Lung microvascular endothelial cell (primary cell): Measurements from ENCODE around the gene SLC35F3. TPM values are rescaled to one million over a fixed set of nuclear protein-coding genes. Genes with fewer than 3 reads are reported as not detected.
"Not testable (repeated sequence)": the region's sequence is repeated elsewhere in the genome, so short reads cannot be mapped to it uniquely, and the experiment has no call there.

Experiments used
- DNase-seq, 2 donors: peaks; one replicate each; pipeline versions ENCODE4 v3.0.0 to v3.0.0-alpha.2; 2010; ENCODE audit warnings: low read depth in 2 of 2
- total RNA-seq: library from RNA; depleted of rRNA; stranded (reverse); fragments of >200 nt; gene quantifications from 2 replicates; pipeline ENCODE4 v1.2.1, GENCODE V29; 2014

The SLC35F3 gene
- not detected in 2 replicates for total RNA-seq

DNA sequence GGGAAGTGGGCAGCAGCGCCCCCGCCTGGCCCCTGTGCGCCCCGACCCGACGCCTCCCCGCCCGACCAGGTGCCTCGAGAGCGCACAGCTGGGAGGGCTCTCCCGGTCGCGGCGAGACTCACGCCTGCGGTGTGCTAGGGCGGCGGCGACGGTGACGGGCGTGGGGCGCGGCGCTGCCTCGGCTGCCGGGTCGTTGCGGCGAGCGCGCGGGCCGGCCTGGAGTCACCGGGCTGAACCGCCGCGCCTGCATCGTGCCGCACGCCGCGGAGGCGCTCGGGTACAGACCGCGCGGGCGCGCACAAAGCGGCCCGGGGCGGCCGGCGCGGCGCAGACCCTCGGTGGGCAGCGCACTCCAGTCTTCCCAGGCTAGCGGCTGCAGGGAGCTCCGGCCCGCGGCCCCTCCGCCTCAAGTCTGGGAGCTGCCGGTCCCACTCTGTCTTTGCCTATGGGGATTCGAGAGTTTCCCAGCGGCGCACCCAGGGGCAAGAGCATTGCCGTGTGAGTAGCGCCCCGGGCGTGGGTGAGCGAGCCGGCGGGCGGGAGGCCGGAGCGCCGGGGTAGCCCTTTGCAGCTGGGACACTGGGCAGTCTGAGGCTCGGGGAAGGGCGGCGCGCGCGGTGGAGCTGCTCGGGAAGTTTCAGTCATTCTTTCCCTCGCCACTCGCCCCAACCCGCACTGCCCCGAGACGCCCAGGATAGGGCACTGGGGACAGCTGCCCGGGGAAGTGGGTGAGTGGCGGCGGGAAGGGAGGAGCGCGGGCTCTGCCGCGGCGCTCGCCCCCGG is at the start of gene SLC35F3:
Gene SLC35F3 (plus strand): TSS at position 44 of the 783 bp plus-strand sequence.
- no peak for DNase-seq

DNA sequence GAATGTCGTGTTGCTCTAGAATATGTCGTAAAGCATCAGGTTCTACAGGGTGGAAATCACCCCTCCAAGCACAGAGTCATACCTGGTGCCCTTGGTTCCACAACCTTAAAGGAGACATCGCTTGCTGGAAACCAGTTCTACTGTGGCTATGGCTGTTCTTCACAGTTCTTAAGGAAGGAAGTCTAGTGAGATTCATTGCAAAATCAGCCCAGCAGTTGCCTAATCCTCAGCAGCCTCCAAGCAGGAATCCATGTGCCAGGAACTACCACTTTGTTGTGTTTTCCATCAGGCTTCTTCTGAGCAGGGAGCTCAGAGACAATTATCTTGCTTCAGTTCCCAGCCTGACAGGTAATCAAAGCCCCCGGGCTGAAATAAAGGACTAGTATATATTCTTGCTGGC is 45.0 kb upstream of the SLC35F3 start:
- no peak for DNase-seq

DNA sequence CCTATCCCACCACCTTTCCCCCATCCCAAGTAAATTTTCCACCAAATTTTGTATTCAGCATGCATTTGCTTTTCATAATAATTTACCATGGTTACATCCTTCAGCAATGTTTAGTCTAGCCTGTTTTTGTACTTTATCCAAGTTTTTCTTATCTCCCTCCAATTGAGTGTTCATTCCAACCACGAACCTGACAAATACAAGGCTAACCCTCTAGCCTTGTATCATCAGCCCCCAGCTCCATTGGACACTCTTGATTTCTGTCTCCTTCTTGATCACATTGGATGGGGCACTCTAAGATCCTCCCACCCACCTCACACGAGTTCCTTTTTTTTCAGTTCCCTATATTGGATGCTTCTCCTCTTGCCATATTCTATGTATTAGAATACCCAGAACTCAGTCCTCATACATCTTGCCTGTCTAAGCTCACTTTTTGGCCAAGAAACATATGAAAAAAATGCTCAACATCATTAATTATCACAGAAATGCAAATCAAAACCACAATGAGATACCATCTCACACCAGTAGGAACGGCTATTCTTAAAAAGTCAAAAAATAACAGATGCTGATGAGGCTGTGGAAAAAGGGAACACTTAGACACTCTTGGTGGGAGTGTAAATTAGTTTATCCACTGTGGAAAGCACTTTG is 40.5 kb upstream of the SLC35F3 start:
- no peak for DNase-seq

DNA sequence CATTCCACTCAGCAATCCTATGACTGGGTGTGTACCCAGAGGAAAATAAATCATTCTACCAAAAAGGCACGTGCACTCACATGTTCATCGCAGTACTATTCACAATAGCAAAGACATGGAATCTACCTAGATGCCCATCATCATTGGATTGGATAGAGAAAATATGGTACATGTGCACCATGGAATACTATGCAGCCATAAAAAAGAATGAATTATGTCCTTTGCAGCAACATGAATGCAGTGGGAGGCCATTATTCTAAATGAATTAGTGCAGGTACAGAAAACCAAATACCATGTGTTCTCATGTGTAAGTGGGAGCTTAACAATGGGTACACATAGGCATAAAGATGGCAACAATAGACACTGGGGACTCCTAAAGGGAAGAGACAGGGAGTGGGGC is 39.9 kb upstream of the SLC35F3 start:
- DNase-seq, result no peak

DNA sequence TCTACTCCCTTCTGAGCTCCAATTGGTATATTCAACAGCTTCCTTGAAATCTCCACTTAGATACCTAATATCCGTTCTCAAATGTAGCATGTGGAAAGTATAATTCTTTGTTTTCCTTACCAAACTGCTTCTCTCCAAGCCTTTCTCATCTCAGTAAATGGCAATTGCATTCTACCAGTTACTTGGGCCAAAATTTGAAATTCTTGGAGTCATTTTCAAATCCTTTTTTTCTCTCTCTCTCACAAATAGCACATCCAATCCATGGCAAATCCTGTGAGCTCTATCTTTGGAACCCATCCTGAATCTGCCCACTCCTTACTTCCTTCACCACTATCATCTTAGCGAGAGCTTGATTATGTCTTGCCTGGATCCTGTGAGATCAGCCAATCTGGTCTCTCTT is 39.3 kb upstream of the SLC35F3 start:
- DNase-seq, result no peak

DNA sequence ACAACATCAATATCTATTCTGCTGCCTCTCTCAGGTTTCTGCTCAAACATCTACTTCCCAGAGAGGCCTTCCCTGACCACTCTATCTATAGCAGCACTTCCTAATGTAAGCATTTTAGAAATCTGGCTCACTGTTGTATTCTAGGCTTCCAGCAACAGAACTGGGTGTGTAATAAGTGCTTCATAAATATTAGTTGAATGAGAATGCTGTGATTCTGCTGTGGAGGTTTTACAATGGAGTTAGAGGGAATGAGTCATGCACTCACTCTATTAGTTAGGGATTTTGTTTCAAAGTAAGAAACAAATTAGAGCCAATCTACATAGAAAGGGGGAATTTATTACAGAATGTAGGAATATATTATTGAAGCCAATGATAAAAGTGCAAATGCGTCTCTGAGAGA is 38.6 kb upstream of the SLC35F3 start:
- DNase-seq, result no peak

DNA sequence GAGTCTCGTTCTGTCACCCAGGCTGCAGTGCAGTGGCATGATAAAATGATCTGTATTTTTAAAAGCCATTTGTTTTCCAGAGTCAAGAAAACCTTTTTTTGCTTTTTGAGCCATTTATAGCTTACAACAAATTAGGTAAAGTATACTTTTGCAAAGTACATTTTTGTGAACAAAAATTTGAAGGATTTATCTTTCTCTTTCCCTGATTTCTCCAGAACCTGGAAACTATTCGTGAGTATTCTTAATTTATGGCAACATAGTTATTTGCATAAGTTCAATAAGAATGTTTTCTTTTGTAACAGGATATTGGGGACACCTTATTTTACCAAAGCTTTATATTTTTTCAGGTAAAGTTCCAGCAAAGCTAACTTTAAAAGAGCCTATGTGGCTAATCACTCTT is 37.4 kb upstream of the SLC35F3 start:
- no peak for DNase-seq

DNA sequence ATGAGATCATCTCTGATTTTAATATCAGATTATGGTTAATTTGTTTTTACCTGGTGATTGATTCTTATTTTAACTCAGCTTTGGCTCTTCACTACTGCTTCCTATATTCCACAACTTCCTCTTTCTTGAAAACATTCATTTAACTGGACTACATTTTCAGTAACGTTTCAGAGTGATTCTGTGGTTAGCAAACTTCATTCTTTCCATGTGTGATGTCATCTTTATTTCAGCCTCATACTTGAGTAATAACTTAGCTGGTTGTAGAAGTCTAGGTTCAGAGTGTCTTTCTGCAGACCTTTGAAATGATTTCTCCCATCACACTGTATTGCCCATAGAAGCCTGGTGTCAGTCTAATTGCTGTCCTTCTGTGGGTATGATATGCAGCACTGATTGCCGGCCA is 36.0 kb upstream of the SLC35F3 start:
- no peak for DNase-seq

DNA sequence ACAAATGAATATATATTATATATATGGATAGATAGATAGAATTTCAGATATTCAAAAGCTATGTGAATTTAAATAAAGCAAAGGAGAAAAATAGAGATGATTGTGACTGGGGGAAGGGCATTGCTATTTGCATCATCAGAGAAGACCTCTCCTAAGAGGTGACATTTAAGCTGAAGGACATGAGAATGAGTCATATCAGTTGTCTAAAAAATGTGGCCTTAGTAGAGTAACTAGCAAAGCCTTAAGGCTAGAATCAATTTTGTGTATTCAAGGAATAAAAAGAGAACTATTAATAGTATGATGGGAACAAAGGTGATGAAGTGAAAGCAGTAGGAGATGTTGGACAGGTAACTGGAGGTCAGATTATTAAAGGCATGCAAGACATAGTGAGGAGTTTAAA is 34.8 kb upstream of the SLC35F3 start:
- DNase-seq, result no peak

DNA sequence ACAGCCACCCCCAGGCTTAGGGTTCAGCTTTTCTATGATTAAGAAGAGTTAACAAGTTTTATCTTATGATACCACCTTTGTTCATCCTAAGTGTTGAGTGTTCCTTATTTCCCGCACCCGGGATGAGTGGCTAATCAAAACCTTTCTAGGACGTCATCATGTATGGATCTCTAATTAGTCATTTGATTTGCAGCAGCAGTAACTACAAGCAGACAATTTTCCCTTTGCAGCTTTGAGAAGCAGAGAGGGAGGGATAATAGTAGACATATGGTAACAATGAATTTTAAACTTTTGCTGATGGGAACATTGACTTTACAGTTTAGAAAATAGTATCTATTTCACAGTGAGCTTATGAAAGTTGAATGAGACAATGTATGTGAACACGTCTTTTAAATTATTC is 30.8 kb upstream of the SLC35F3 start:
- no peak for DNase-seq

DNA sequence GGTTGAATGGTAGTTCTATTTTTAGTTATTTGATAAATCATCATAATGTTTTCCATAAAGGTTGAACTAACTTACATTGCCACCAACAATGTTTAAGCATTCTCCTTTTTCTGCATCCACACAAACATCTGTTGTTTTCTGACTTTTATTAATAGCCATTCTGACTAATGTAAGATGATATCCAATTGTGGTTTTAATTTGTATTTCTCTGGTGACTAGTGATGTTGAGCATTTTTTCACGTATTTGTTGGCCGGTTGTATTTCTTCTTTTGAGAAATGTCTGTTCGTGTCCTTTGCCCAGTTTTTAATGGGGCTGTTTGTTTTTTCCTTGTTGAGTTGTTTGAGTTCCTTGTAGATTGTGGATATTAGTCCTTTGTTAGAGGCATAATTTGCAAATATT is 24.6 kb upstream of the SLC35F3 start:
- no peak for DNase-seq

DNA sequence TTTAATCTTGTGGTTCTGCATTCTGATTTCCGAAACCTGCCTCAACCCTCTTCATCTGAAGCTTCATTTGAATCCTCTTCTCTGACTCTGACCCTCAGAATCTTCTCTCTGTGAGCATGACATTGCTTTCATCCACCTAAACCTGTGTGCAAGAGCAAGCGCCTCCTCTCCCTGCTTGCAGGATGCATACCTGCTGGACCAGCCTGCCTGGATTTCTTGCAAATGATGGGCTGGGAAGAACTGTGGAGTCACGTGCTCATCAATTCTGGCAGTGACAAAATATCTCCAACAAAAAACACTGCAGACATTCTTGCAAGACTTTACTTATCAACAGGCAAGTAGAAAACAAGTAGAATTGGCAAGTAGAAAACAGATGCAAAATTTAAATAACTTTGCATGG is 20.8 kb upstream of the SLC35F3 start:
- no peak for DNase-seq

DNA sequence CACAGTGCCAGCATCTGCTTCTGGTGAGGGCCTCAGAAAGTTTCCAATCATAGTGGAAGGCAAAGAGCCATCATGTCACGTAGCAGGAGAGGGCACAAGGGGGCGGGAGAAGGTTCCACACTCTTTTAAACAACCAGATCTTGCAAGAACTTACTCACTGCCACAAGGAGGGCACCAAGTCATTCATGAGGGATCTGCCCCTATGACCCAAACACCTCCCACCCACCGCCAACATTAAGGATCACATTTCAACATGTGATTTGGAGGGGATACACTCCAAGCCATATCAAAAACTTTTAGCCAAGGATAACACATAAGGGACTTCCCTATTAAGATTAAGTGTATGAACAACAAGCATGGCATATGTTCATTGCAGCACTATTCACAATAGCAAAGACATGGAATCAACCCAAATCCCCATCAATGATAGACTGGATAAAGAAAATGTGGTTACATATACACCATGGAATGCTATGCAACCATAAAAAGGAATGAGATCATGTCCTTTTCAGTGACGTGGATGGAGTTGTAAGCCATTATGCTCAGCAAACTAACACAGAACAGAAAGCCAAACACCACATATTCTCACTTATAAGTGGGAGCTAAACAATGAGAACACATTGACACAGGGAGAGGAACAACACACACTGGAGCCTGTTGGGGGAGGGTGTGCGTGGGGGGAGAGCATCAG is 19.9 kb upstream of the SLC35F3 start:
- no peak for DNase-seq

DNA sequence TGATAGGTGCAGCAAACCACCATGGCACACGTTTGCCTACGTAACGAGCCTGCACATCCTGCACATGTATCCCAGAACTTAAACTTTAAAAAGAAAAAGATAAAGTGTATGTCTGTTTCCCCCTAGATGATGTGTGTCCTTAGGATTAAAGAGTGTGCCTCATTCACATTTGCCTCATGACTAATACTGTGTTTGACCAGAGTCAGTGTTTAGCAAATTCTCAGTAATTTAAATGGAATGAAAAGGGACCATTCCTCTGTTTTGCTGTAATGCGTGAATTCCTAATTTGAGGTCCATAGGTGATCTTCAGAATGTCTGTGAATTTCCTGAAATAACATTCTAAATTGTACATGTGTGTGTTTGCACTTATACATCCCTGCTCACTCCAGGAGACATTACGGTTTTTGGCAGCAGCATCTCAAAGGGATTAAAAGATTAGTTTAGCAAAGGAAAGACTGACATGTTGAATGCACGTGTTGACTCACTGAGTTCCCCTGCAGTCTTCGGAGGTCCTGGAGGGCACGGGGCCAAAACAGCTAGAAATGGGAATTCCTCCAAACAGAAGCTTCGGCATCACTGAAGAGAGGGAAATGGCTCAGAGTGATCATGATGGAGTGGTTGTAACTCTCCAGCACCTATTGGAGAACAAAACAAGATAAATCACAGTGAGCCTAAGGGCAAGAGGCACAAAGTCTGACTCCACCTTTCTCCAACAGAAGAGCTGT is 19.1 kb upstream of the SLC35F3 start:
- DNase-seq, result no peak

DNA sequence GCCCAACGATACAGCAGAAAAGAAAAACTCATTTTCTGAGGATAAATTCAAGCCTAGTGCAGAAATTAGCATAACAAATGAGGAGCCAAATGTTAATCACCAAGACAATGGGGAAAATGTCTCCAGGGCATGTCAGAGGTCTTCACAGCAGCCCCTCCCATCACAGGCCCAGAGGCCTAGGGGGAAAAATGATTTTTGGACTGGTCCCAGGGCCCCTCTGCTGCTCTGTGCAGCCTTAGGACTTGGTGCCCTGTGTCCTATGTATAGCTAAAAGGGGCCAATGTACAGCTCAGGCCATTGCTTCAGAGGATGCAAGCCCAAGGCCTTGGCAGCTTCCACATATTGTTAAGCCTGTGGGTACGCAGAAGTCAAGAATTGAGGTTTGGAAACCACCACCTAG is 13.3 kb upstream of the SLC35F3 start:
- DNase-seq, result not testable (repeated sequence)

DNA sequence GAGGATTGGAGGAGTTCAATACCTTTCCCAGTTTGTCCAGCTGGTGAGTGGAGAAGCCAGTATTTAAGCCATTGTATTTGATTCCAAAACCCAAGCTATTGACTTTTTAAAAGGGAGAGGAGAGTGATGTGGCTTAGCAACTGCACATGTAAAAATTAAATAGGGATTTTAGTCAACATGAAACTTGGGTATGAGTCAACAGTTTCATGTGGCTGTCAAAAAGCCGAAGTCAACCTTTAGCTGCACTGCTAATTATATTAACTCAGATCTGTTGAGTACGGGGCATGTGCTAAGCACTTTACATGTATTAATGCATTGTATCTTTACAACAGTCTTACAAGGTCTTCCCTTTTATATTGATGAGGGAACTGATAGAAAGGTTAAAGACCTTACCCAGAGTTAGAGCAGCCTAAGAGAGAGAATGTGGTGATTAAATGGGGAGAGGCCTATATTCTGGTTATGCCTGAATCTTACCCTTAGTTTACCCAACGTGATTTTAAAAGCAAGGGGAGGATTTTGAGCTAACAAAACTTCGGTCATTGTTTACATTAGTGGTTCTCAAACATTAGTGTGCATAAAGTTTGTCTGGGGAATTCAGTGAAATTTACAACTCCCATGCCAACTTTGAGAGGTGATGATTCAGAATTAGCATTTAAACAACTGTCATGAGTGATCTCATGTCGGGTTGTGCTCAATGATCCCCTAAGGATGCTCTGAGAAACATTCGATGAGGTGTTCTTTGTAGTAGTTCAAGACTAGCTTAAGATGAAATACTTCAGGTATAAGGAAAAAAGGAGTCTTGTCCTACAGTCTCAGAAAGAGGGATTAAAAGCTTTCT is 6.9 kb upstream of the SLC35F3 start:
- no peak for DNase-seq

DNA sequence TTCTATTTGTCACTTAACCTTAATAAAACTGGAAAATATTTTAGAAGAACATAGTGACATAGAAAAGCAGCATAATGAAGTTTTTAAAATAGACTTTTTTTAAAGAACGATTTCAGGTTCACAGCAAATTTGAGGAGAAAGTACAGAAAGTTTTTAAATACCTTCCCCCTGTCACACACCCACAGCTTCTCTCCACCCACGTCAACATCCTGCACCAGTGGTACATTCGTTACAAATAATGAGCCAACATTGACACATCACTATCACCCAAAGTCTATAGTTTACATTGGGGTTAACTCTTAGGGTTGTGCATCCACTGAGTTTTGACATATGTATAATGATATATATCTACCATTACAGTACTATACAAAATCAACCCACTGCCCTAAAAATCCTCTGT is 3.0 kb upstream of the SLC35F3 start:
- DNase-seq, result no peak

DNA sequence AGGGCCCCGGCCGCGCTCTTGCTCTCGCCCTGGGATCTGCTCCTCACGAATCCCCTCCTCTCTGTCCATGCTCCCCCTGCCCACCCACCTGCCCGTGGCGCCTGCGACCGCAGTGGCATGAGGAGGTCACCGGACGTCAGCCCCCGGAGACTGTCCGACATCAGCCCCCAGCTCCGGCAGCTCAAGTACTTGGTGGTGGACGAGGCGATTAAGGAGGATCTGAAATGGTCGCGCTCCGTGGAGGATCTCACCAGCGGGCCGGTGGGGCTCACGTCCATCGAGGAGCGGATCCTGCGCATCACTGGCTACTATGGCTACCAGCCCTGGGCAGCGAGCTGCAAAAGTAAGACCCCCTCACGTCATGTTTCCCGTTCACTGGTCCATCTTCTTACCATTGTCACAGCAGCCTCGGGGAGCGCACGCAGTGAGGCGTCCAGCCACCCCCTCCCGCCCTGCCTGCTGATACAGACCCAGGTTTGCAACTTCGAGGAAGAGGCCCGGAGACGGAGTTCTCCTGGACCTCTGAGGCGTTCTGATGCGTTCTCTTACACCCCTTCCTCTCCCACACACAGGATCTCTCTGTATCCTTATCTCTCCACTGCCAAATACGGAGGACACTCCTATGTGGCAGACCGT is 1.1 kb downstream of the SLC35F3 start:
- DNase-seq, result no peak

DNA sequence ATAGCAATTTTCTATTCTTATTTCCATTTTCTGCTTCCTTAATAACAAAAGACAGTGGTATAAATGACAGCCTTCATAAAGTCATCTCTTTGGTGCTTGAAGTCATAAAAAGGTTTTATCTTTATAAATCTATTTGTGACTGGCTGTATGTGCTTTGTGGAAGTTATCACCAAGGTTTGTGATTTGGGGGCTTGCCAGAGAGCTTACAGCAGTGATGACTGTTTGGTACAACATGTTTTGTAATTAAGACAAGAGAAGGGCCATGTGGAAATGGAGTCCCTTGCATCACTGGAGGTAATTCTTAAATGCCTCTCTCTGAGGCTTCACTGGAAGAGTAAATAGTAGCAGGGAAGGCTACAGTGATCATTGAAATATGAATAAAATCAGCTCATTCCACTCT is 2.7 kb downstream of the SLC35F3 start:
- DNase-seq, result no peak

DNA sequence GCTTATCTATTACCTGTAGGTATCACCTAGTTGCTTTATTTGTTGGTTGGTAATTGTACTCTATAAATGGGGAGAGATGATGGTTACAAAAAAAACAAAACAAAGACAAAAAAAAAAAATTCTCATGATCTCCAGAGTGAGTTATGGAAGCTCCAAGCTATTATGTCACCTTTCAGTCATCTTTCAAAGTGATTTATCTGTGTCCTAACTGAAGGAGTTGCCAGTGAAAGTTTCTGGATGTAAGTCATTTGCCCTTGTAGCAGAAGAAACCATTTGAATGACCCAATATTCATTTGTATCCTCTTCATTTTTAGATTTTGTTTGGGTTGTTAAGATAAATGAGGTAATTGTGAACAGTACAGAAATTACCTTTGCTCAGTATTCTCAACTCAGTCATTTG is 3.6 kb downstream of the SLC35F3 start:
- no peak for DNase-seq

DNA sequence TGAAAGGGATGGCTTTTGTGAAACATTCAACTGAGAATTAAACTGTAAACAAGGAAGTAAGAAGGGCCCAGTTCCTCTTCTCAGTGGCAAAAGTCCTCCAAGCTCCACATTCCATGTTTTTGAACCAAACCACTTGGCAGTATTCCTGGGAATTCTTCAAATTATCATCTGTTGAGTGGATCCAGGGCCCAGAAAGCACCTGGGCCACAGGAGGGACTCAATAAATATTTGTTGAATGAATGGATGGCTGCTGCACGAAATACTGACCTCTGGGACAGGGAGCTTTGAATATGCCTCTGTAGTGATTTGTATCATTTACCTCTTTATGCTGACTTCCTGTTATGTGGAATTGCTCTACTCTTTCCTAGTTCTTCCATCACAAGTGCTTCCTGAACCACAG is 4.7 kb downstream of the SLC35F3 start:
- no peak for DNase-seq
